Brain microvascular endothelial cell (primary cell): ENCODE measurements around the gene FITM1.

ENCODE experiments used
- DNase-seq: peaks from one replicate; pipeline ENCODE4 v3.0.0-alpha.2; 2020
- H3K27ac ChIP-seq: fragments of 250-450 bp; sonication (Bioruptor Pico); 2 replicates; pipeline ENCODE4 v1.5.1; 2020; ENCODE audit warnings: mild to moderate bottlenecking, moderate library complexity
- H3K27me3 ChIP-seq: fragments of 250-450 bp; sonication (Bioruptor Pico); replicated peaks from 2 replicates; pipeline ENCODE4 v1.5.1; 2020; ENCODE audit warnings: mild to moderate bottlenecking
- H3K36me3 ChIP-seq: fragments of 250-450 bp; sonication (Bioruptor Pico); replicated peaks from 2 replicates; pipeline ENCODE4 v1.5.1; 2020; ENCODE audit warnings: mild to moderate bottlenecking
- H3K4me3 ChIP-seq: 2 replicates; pipeline ENCODE4 v1.5.1; 2011; ENCODE audit warnings: low read depth, mild to moderate bottlenecking, control low read depth, low read length, moderate library complexity
- in situ Hi-C: cut with HindIII; loops from 2 replicates; pipeline ENCODE4 v1.10.0; 2017; ENCODE audit warnings: low sequenced_read_pairs, low pct_ligation_motif_present
- TF ChIP-seq, protein P1 (sequence below): IDR thresholded peaks from 2 replicates; pipeline ENCODE4 v1.5.1; 2011; ENCODE audit warnings: low read depth, mild to moderate bottlenecking, moderate library complexity, low read length, control low read depth, inconsistent platforms; ENCODE audit errors: missing control alignments

Gene FITM1

DNA sequence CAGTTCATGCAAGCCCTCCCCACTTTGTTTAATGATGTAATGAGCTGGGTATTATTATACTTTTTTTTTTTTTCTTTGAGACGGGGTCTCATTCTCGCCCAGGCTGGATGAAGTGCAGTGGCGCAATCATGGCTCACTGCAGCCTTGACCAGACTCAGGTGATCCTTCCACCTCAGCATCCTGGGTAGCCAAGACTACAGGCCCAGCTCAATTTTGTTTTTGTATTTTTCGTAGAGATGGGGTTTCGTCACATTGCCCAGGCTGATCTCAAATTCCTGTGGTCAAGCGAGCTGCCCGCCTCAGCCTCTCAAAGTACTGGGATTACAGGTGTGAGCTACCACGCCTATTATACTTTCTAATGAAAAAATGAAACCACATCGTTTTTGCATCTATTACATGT, 20.4 kb upstream of the FITM1 start:
- DNase-seq: no peak
- Histone ChIP-seq H3K27ac (no peak overlapping the region), H3K27me3 (no peaks in the 10 kb centered on the region), H3K36me3 (no peaks in the 10 kb centered on the region), H3K4me3 (no peak overlapping the region)
- TF ChIP-seq, protein P1, sequence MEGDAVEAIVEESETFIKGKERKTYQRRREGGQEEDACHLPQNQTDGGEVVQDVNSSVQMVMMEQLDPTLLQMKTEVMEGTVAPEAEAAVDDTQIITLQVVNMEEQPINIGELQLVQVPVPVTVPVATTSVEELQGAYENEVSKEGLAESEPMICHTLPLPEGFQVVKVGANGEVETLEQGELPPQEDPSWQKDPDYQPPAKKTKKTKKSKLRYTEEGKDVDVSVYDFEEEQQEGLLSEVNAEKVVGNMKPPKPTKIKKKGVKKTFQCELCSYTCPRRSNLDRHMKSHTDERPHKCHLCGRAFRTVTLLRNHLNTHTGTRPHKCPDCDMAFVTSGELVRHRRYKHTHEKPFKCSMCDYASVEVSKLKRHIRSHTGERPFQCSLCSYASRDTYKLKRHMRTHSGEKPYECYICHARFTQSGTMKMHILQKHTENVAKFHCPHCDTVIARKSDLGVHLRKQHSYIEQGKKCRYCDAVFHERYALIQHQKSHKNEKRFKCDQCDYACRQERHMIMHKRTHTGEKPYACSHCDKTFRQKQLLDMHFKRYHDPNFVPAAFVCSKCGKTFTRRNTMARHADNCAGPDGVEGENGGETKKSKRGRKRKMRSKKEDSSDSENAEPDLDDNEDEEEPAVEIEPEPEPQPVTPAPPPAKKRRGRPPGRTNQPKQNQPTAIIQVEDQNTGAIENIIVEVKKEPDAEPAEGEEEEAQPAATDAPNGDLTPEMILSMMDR: no peak
- in situ Hi-C loops: no loop called here

DNA sequence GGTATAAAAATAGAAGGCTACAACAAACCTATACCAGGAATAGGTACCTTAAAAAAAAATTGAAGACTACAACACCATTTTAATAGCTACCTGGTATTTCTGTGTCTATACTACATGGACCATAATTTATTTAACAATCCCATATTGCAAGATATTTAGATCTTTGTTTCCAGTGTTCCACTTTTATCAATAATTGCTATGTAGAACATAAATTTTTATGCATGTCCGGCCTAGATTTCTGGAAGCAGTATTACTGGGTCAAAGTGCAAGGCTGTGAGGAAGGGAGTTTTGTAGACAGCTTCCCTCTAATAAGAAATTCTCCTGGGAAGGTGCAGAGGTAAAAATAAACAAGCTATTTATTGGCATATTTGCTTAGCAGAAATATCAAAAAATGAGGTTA, 19.9 kb upstream of the FITM1 start:
- in situ Hi-C loops: no loop called here
- TF ChIP-seq, protein P1: no peak
- DNase-seq: no peak
- Histone ChIP-seq H3K27me3 (no peaks in the 10 kb centered on the region), H3K27ac (no peak overlapping the region), H3K36me3 (no peaks in the 10 kb centered on the region), H3K4me3 (no peak overlapping the region)

DNA sequence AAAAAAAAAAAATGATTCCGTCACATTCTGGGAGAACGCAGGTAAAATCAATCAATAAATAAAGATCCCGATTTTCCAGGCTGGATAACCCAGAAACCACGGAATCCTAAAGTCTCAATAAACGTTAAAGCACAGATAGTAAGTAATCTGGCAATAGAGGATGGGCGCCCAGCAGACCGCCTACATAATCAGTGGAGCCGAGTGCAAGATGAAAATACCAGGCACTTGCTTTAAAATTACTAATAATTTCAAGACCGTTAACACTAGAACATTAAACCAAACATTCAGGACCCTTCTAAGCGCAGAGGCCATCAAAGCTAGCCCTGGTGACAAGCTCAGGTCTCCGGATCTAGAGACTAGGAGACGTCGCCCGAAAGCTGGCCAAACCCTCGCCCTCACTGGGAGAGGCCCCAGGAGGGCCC, 17.1 kb upstream of the FITM1 start:
- H3K27me3 ChIP-seq: no peaks in the 10 kb centered on the region
- TF ChIP-seq, protein P1: no peak
- H3K27ac ChIP-seq: peak overlapping the region; percentile 95
- in situ Hi-C loops: no loop called here
- H3K4me3 ChIP-seq: peak overlapping the region; percentile 63
- DNase-seq: no peak
- H3K36me3 ChIP-seq: no peaks in the 10 kb centered on the region

DNA sequence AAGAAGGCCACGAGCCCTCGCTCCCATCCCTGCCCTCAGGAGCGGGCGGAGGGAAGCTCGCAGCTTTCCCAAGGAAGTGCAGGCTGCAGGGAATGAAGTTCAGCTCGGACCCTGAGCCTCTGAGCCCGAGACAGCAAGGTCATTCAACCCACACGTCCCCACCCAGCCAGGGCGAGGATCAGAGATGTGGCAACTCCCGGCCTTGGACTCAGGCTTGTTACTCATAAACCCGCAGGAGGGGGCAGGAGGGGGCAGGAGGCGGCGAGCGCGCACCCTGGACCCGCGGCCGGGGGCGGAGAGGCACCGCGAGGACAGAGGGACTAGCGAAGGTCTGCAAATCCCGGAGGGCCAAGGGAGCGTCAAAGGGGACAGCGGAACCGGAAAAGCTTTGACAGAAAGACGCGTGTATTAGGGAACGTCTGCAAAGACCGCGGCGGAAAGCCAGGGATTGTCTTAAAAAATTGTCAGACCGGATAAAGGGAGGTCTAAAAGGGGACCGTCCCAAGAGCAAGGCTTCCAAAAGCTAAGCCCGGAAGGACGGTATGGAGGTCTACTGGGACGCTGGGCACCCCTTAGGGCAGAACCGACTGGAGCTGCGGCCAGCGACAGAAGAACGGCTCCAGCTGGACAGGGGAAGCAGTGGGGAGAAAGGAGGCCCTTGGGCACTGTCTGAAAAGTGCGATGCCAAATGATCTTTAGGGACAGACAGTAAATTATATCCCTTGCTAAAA, 16.5 kb upstream of the FITM1 start:
- peak; percentile 86 for DNase-seq
- in situ Hi-C loops: no loop called here

DNA sequence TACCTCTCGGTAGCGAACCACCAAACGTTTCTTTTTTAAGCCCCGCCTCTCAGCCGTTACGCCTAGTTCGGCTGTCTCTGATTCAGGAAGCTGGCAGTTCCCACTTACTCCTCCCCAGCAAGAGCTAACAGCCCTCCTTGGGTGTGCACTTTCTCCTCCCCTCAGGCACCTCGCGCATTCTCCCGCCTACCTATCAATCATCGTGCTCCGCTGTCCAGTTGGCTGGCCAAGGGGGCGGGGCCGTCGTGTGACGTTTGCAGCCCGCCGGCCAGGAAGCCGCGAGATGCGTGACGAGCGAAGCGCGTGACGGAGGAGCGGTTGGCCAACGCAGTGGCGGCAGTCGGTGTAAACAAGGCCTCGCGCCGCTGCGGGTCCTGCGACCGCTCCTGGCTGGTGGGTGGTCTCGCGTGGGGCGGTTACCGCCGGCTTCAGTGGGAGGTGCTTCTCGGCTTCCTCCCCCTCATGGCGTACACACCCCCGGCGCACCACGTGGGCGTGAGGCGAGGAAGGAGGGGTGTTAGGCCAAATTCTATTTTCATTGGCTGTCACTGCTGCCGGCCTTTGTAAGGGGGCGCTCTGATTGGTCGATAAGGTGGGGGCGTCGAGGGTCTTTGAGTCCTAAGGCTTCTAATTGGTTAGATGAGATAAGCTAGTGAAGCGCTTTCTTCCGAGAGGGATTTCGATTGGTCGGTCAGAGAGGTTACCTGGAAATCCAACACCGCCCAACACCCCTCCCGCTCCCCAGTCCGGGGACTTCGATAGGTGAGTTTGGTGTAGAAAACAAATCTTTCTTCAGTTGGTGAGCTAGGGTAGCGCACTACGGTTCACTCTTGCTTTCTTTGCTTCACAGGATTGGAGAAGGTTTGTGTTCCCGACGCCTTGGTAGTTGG, 15.7 kb upstream of the FITM1 start, which contains the start of the genes DCAF11 and NRL:
Gene DCAF11 (plus strand): TSS at position 246 of the 890 bp plus-strand sequence. CDS start 818 bp downstream, outside the sequence.
Gene NRL (minus strand): TSS at position 418 of the 890 bp plus-strand sequence. CDS start 32,101 bp downstream, outside the sequence.
- H3K27ac ChIP-seq: peak within 1 kb of the TSS; percentile 95
- TF ChIP-seq, protein P1: no peak
- no peaks in the 10 kb centered on the region for H3K27me3 ChIP-seq
- DNase-seq: peak; percentile 99
- peak within 1 kb of the TSS; percentile 63 for H3K4me3 ChIP-seq
- in situ Hi-C loops: no loop called here
- peaks cover 5% of the 10 kb centered on the region for H3K36me3 ChIP-seq

More for the DNA sequence above, 16.5 kb upstream of the FITM1 start:
- peak overlapping the region; percentile 63 for H3K4me3 ChIP-seq
- H3K36me3 ChIP-seq: no peaks in the 10 kb centered on the region
- TF ChIP-seq, protein P1: no peak
- H3K27ac ChIP-seq: peak overlapping the region; percentile 95
- H3K27me3 ChIP-seq: no peaks in the 10 kb centered on the region
